Nephron (organoid): ENCODE data around the gene RP2.
A peak's percentile ranks its signal among the peaks of the same experiment; 100 is the strongest.

ENCODE experiments used
- H3K27ac Mint-ChIP-seq, 3 experiments: 2 replicates each; pipeline ENCODE4 v1.8.0; 2020; ENCODE audit warnings: mixed read lengths in 3 of 3, mild to moderate bottlenecking in 2 of 3, moderate library complexity in 1 of 3
- H3K27me3 Mint-ChIP-seq: 2 replicates; pipeline ENCODE4 v1.8.0; 2021; ENCODE audit warnings: low read depth, mild to moderate bottlenecking, moderate library complexity, mixed read lengths
- H3K36me3 Mint-ChIP-seq: 2 replicates; pipeline ENCODE4 v1.8.0; 2020; ENCODE audit warnings: low read depth, mixed read lengths
- H3K4me1 Mint-ChIP-seq: 2 replicates; pipeline ENCODE4 v1.8.0; 2020; ENCODE audit warnings: mixed read lengths
- H3K4me3 Mint-ChIP-seq, 3 experiments: 2 replicates each; pipeline ENCODE4 v1.8.0; 2020; ENCODE audit warnings: mild to moderate bottlenecking in 3 of 3, mixed read lengths in 3 of 3, moderate library complexity in 2 of 3
- H3K9me3 Mint-ChIP-seq: 2 replicates; pipeline ENCODE4 v1.8.0; 2020; ENCODE audit warnings: mixed read lengths
- TF ChIP-seq, protein P1 (sequence below), 3 experiments: fragments of 200-600 bp; sonication (generic); IDR thresholded peaks; one replicate each; pipeline ENCODE4 v1.5.0; 2021; ENCODE audit warnings: antibody characterized with exemption in 3 of 3; ENCODE audit not compliant: unreplicated experiment in 3 of 3

RP2 gene

GRCh38 chrX:46838486-46838870 lies 1.6 kb downstream of the RP2 start:
- H3K27me3 Mint-ChIP-seq, result no peaks in the 10 kb centered on the region
- H3K36me3 Mint-ChIP-seq, result peaks cover 6% of the 10 kb centered on the region
- peaks cover 6% of the 10 kb centered on the region for H3K9me3 Mint-ChIP-seq
- peak overlapping the region; percentile 98 to 99 (median 99) for H3K4me3 Mint-ChIP-seq
- H3K27ac Mint-ChIP-seq, result no peak overlapping the region
- TF ChIP-seq, protein P1, sequence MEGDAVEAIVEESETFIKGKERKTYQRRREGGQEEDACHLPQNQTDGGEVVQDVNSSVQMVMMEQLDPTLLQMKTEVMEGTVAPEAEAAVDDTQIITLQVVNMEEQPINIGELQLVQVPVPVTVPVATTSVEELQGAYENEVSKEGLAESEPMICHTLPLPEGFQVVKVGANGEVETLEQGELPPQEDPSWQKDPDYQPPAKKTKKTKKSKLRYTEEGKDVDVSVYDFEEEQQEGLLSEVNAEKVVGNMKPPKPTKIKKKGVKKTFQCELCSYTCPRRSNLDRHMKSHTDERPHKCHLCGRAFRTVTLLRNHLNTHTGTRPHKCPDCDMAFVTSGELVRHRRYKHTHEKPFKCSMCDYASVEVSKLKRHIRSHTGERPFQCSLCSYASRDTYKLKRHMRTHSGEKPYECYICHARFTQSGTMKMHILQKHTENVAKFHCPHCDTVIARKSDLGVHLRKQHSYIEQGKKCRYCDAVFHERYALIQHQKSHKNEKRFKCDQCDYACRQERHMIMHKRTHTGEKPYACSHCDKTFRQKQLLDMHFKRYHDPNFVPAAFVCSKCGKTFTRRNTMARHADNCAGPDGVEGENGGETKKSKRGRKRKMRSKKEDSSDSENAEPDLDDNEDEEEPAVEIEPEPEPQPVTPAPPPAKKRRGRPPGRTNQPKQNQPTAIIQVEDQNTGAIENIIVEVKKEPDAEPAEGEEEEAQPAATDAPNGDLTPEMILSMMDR (IDR thresholded peaks at IDR 0.05; ENCODE audit: unreplicated experiment in 3 of 3), result no peak
- no peaks in the 10 kb centered on the region for H3K4me1 Mint-ChIP-seq

- Mint-ChIP-seq H3K36me3 (peaks cover 6% of the 10 kb centered on the region), H3K4me3 (peak overlapping the region in 1 of 3 experiments; percentile 98), H3K4me1 (no peaks in the 10 kb centered on the region), H3K27ac (no peak overlapping the region), H3K27me3 (no peaks in the 10 kb centered on the region), H3K9me3 (peaks cover 6% of the 10 kb centered on the region)
- TF ChIP-seq, protein P1 (IDR thresholded peaks at IDR 0.05; ENCODE audit: unreplicated experiment in 3 of 3), result no peak
These were observed 2.2 kb downstream of the RP2 start for GRCh38 chrX:46838974-46839480.

DNA sequence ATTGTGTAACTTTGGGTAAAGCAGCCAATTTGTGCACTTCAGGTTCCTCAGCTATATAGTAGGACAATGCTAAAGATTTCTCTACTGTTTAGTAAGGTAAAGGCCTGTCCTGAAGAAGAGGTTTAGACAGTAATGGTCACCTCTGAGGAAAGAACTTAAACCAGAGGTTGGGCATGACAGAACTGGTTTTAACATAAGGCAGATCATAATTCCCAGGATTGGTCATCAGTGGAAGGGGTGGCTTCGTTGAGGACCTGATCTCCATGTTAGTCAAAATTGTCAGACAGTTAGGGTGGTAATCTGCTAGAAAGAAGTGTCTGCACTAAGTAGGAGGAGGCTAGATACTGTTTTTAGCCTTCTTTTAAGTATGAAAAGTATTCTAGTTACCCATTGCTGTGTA lies 4.1 kb downstream of the RP2 start:
- Mint-ChIP-seq H3K27ac (no peak overlapping the region), H3K36me3 (peaks cover 13% of the 10 kb centered on the region), H3K4me3 (no peak overlapping the region), H3K9me3 (peaks cover 10% of the 10 kb centered on the region), H3K4me1 (no peaks in the 10 kb centered on the region), H3K27me3 (no peaks in the 10 kb centered on the region)
- TF ChIP-seq, protein P1 (IDR thresholded peaks at IDR 0.05; ENCODE audit: unreplicated experiment in 3 of 3), result no peak

- TF ChIP-seq, protein P1 (IDR thresholded peaks at IDR 0.05; ENCODE audit: unreplicated experiment in 3 of 3), result no peak
- Mint-ChIP-seq H3K4me1 (no peaks in the 10 kb centered on the region), H3K9me3 (peaks cover 6% of the 10 kb centered on the region), H3K4me3 (no peak overlapping the region), H3K36me3 (peaks cover 13% of the 10 kb centered on the region), H3K27me3 (no peaks in the 10 kb centered on the region), H3K27ac (no peak overlapping the region)
These were observed 4.5 kb downstream of the RP2 start for GRCh38 chrX:46841346-46841745.

GRCh38 chrX:46844913-46845312 lies 8.1 kb downstream of the RP2 start:
- Mint-ChIP-seq H3K27me3 (no peaks in the 10 kb centered on the region), H3K9me3 (peaks cover 3% of the 10 kb centered on the region), H3K4me3 (no peak overlapping the region), H3K27ac (no peak overlapping the region), H3K4me1 (no peaks in the 10 kb centered on the region), H3K36me3 (peaks cover 13% of the 10 kb centered on the region)
- TF ChIP-seq, protein P1 (IDR thresholded peaks at IDR 0.05; ENCODE audit: unreplicated experiment in 3 of 3), result no peak

- Mint-ChIP-seq H3K9me3 (peaks cover 6% of the 10 kb centered on the region), H3K27ac (no peak overlapping the region), H3K27me3 (no peaks in the 10 kb centered on the region), H3K36me3 (peaks cover 18% of the 10 kb centered on the region), H3K4me3 (no peak overlapping the region), H3K4me1 (no peaks in the 10 kb centered on the region)
- TF ChIP-seq, protein P1 (IDR thresholded peaks at IDR 0.05; ENCODE audit: unreplicated experiment in 3 of 3), result no peak
These were observed 13.1 kb downstream of the RP2 start for GRCh38 chrX:46849933-46850332.
